HCT116 (cell line): ENCODE measurements around the gene PRKCQ. TPM values are rescaled to one million over a fixed set of nuclear protein-coding genes. Genes with fewer than 3 reads are reported as not detected.

Source experiments
- ATAC-seq: fragments of 200-7000 bp; cut with Tn5 transposase; 2 replicates; pipeline ENCODE4 v1.9.1; 2020; ENCODE audit warnings: mild to moderate bottlenecking, moderate library complexity
- BruUV-seq: library from RNA; stranded (reverse); fragments of 400-500 nt; replicated peaks from 2 replicates; lab custom pipeline; 2021; lab: Mats Ljungman, UMichigan
- CTCF ChIA-PET: fragments of 300-600 bp; sonication (Branson Sonifier 250); formaldehyde crosslinking; loops from one replicate; lab custom pipeline; 2021; ENCODE audit warnings: antibody characterized with exemption; lab: Charles Lee
- POLR2A ChIA-PET: fragments of 300-600, 350-600 bp; sonication (Branson Sonifier 250); formaldehyde crosslinking; loops from one replicate; lab custom pipeline; 2021; ENCODE audit warnings: antibody characterized with exemption; lab: Charles Lee
- RAD21 ChIA-PET, 2 experiments: fragments of 300-600 bp; sonication (Branson Sonifier 250); formaldehyde crosslinking; loops; one replicate each; lab custom pipeline; 2023; ENCODE audit warnings: low total read pairs in 2 of 2; ENCODE audit not compliant: uncharacterized antibody in 2 of 2, unreplicated experiment in 2 of 2, low non-redundant PET in 1 of 2; lab: Charles Lee
- DNase-seq: peaks from one replicate; pipeline ENCODE4 v3.0.0-alpha.2; 2010; ENCODE audit warnings: low read depth, low spot score
- H2AFZ ChIP-seq: fragments of 200-600 bp; shearing (Covaris generic), sonication (generic); 2 replicates; pipeline ENCODE4 v1.6.1; 2017; ENCODE audit warnings: low read depth, mixed run types, mixed read lengths, antibody characterized with exemption, low read length; ENCODE audit not compliant: poor library complexity, severe bottlenecking
- H3K27ac ChIP-seq: 2 replicates; pipeline ENCODE4 v1.5.1; 2012; ENCODE audit warnings: low read depth, low read length
- H3K27me3 ChIP-seq: fragments of 200-600 bp; sonication (generic); 2 replicates; pipeline ENCODE4 v1.6.1; 2016; ENCODE audit warnings: mixed run types, low read length, mixed read lengths; ENCODE audit not compliant: insufficient read depth
- H3K36me3 ChIP-seq, 2 experiments: fragments of 200-500 bp in 1 of 2; fragments of 200-600 bp in 1 of 2; sonication (Bioruptor generic) in 1 of 2; sonication (generic) in 1 of 2; 2 replicates each; pipeline versions ENCODE4 v1.5.1 to v1.6.1; 2014 to 2016; ENCODE audit warnings: low read length in 2 of 2, inconsistent platforms in 1 of 2, mixed read lengths in 1 of 2, mixed run types in 1 of 2; ENCODE audit not compliant: insufficient read depth in 2 of 2, control insufficient read depth in 1 of 2
- H3K4me1 ChIP-seq, 2 experiments: fragments of 200-600 bp in 1 of 2; sonication (generic) in 1 of 2; 2 replicates each; pipeline versions ENCODE4 v1.5.1 to v1.6.1; 2012 to 2017; ENCODE audit warnings: low read length in 2 of 2, inconsistent platforms in 1 of 2, mild to moderate bottlenecking in 1 of 2, mixed read lengths in 1 of 2, mixed run types in 1 of 2, moderate library complexity in 1 of 2; ENCODE audit not compliant: insufficient read depth in 2 of 2, control insufficient read depth in 1 of 2
- H3K4me2 ChIP-seq: fragments of 200-600 bp; sonication (generic); 2 replicates; pipeline ENCODE4 v1.6.1; 2017; ENCODE audit warnings: mixed run types, low read length, mixed read lengths
- H3K4me3 ChIP-seq, 2 experiments: fragments of 200-600 bp in 1 of 2; sonication (generic) in 1 of 2; replicated peaks in 1 of 2; 2 replicates each; pipeline ENCODE4 v1.5.1; 2011 to 2016; ENCODE audit warnings: low read length in 2 of 2, control low read depth in 1 of 2, low read depth in 1 of 2, mild to moderate bottlenecking in 1 of 2, mixed read lengths in 1 of 2, mixed run types in 1 of 2
- H3K79me2 ChIP-seq: fragments of 200-600 bp; sonication (generic); 2 replicates; pipeline ENCODE4 v1.6.1; 2017; ENCODE audit warnings: mild to moderate bottlenecking, mixed run types, low read length, moderate library complexity, mixed read lengths; ENCODE audit not compliant: insufficient read depth
- H3K9ac ChIP-seq: fragments of 200-600 bp; sonication (generic); 2 replicates; pipeline ENCODE4 v1.6.1; 2016; ENCODE audit warnings: low read length, mixed read lengths
- H3K9me2 ChIP-seq: fragments of 200-600 bp; sonication (generic), shearing (Covaris generic); 2 replicates; pipeline ENCODE4 v1.6.1; 2017; ENCODE audit warnings: mixed run types, mild to moderate bottlenecking, moderate library complexity; ENCODE audit not compliant: insufficient read depth
- H3K9me3 ChIP-seq, 2 experiments: fragments of 200-500 bp in 1 of 2; fragments of 200-600 bp in 1 of 2; sonication (Bioruptor generic) in 1 of 2; sonication (generic) in 1 of 2; 2 replicates each; pipeline ENCODE4 v1.6.1; 2014 to 2017; ENCODE audit warnings: low read length in 2 of 2, mixed read lengths in 2 of 2, inconsistent platforms in 1 of 2, low read depth in 1 of 2, mild to moderate bottlenecking in 1 of 2, mixed run types in 1 of 2, moderate library complexity in 1 of 2; ENCODE audit not compliant: control insufficient read depth in 1 of 2, insufficient read depth in 1 of 2
- H4K20me1 ChIP-seq: fragments of 200-600 bp; sonication (generic), shearing (Covaris generic); 2 replicates; pipeline ENCODE4 v1.6.1; 2017; ENCODE audit warnings: mixed run types, mild to moderate bottlenecking, moderate library complexity; ENCODE audit not compliant: insufficient read depth
- ATF3 ChIP-seq: IDR thresholded peaks from 2 replicates; pipeline ENCODE4 v1.6.1; 2012
- CEBPB ChIP-seq: IDR thresholded peaks from 2 replicates; pipeline ENCODE4 v1.6.1; 2012; ENCODE audit warnings: low read depth
- CTCF ChIP-seq, 3 experiments: fragments of 200-600 bp in 1 of 3; sonication (generic) in 1 of 3; IDR thresholded peaks in 2 of 3; conservative IDR thresholded peaks in 1 of 3; 2 replicates each; pipeline ENCODE4 v1.5.1; 2012 to 2017; ENCODE audit warnings: low read depth in 2 of 3, low read length in 2 of 3, antibody characterized with exemption in 1 of 3, borderline replicate concordance in 1 of 3, control low read depth in 1 of 3, mild to moderate bottlenecking in 1 of 3, mixed read lengths in 1 of 3, mixed run types in 1 of 3, moderate library complexity in 1 of 3; ENCODE audit not compliant: insufficient read depth in 1 of 3
- EGR1 ChIP-seq: IDR thresholded peaks from 2 replicates; pipeline ENCODE4 v1.6.1; 2012; ENCODE audit warnings: low read depth
- EZH2 ChIP-seq: fragments of 200-600 bp; sonication (generic); IDR thresholded peaks from 2 replicates; pipeline ENCODE4 v1.6.1; 2017; ENCODE audit warnings: antibody characterized with exemption, mixed run types
- FOSL1 ChIP-seq: IDR thresholded peaks from 2 replicates; pipeline ENCODE4 v1.6.1; 2012; ENCODE audit warnings: low read depth
- POLR2A ChIP-seq: IDR thresholded peaks from 2 replicates; pipeline ENCODE4 v1.7.0; 2011; ENCODE audit warnings: borderline replicate concordance; ENCODE audit not compliant: insufficient read depth, insufficient read length; ENCODE audit errors: extremely low read depth
- POLR2AphosphoS5 ChIP-seq: IDR thresholded peaks from 2 replicates; pipeline ENCODE4 v1.6.1; 2011; ENCODE audit warnings: mild to moderate bottlenecking, low read depth, low read length, moderate library complexity
- RAD21 ChIP-seq: IDR thresholded peaks from 2 replicates; pipeline ENCODE4 v1.6.1; 2012; ENCODE audit warnings: low read depth, mild to moderate bottlenecking
- SIN3A ChIP-seq: IDR thresholded peaks from 2 replicates; pipeline ENCODE4 v1.6.1; 2012; ENCODE audit warnings: low read depth
- SRF ChIP-seq: IDR thresholded peaks from 2 replicates; pipeline ENCODE4 v1.6.1; 2012; ENCODE audit warnings: low read depth
- ZBTB33 ChIP-seq: IDR thresholded peaks from 2 replicates; pipeline ENCODE4 v1.6.1; 2011; ENCODE audit warnings: mild to moderate bottlenecking, low read length, moderate library complexity; ENCODE audit not compliant: insufficient replicate concordance; ENCODE audit errors: extremely low read depth
- ZFX ChIP-seq: fragments of 450-650 bp; IDR thresholded peaks from 2 replicates; pipeline ENCODE4 v1.6.1; 2017
- intact Hi-C: fragments of 100-400 bp; cut with micrococcal nuclease; formaldehyde crosslinking; loops from 2 replicates; pipeline ENCODE4 v1.10.0; 2022
- total RNA-seq: library from RNA; stranded (reverse); gene quantifications from one replicate; pipeline ENCODE4 v1.2.1, GENCODE V29; 2021; ENCODE audit not compliant: unreplicated experiment

Gene PRKCQ
- total RNA-seq, 1 experiment from 2014 or later, result 0.54 TPM

DNA sequence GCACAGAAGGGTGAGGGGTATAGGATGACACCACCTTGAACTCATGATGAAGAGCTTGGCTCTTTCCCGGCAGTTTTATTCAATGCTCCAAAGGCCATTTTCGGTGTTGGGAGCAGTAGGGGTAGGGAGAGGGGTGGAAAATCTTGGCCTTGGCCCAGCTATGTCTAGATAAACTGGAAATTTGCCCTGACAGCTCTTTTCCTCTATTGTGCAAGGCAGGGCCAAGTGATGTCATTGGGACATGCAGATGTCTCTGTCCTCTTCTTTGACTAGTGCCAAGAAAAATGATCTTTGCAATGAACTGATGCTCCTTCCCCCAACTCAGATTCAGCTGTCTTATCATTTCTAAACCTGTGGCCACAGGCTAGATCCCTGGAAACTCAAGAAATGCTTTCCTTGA is 27.7 kb upstream of the PRKCQ start:
- Histone ChIP-seq H3K36me3 (no peaks in the 10 kb centered on the region), H3K4me2 (no peak overlapping the region), H3K27ac (no peak overlapping the region), H3K9me3 (no peaks in the 10 kb centered on the region), H3K4me3 (no peak overlapping the region), H3K79me2 (no peaks in the 10 kb centered on the region), H3K27me3 (peaks cover 65% of the 10 kb centered on the region), H3K9me2 (no peaks in the 10 kb centered on the region), H4K20me1 (no peaks in the 10 kb centered on the region), H3K4me1 (no peaks in the 10 kb centered on the region), H2AFZ (no peak overlapping the region), H3K9ac (no peak overlapping the region)
- ChIA-PET RAD21 (no interaction called here), CTCF (no interaction called here), POLR2A (no interaction called here)
- BruUV-seq, result no TSS peak
- DNase-seq (no peak), ATAC-seq (no peak)
- TF ChIP-seq CEBPB (no peak), ZBTB33 (no peak), EGR1 (no peak), FOSL1 (no peak), POLR2A (no peak)
- intact Hi-C loops, result no loop called here

GRCh38 chr10:6607182-6607581 is 27.1 kb upstream of the PRKCQ start:
- ChIA-PET CTCF (no interaction called here), POLR2A (no interaction called here), RAD21 (no interaction called here)
- Histone ChIP-seq H4K20me1 (no peaks in the 10 kb centered on the region), H3K4me3 (no peak overlapping the region), H3K4me2 (no peak overlapping the region), H3K27ac (no peak overlapping the region), H3K4me1 (no peaks in the 10 kb centered on the region), H2AFZ (no peak overlapping the region), H3K27me3 (peaks cover 66% of the 10 kb centered on the region), H3K9me2 (no peaks in the 10 kb centered on the region), H3K9ac (no peak overlapping the region), H3K36me3 (no peaks in the 10 kb centered on the region), H3K9me3 (no peaks in the 10 kb centered on the region), H3K79me2 (no peaks in the 10 kb centered on the region)
- DNase-seq, result no peak
- ATAC-seq, result no peak
- intact Hi-C loops, result no loop called here
- no TSS peak for BruUV-seq
- TF ChIP-seq EGR1 (no peak), POLR2AphosphoS5 (no peak), ZFX (no peak), ATF3 (no peak), ZBTB33 (no peak), EZH2 (no peak), CEBPB (no peak), RAD21 (no peak), POLR2A (no peak), SIN3A (no peak), CTCF (IDR thresholded peaks at IDR 0.05 in 2 of 3, conservative IDR thresholded peaks at IDR 0.05 in 1 of 3; ENCODE audit: borderline replicate concordance in 1 of 3, insufficient read depth in 1 of 3, low read depth in 2 of 3, low read length in 2 of 3) (no peak), FOSL1 (no peak), SRF (no peak)
